ENCODE results near the gene MRRF. TPM values are rescaled to one million over a fixed set of nuclear protein-coding genes. Genes with fewer than 3 reads are reported as not detected.

Gene MRRF
- total and polyA plus RNA-seq, 2 donors (not counting 3 experiments of a cell fraction or from before 2014, with no cell fraction given) = 27.2 to 36.4 TPM

DNA sequence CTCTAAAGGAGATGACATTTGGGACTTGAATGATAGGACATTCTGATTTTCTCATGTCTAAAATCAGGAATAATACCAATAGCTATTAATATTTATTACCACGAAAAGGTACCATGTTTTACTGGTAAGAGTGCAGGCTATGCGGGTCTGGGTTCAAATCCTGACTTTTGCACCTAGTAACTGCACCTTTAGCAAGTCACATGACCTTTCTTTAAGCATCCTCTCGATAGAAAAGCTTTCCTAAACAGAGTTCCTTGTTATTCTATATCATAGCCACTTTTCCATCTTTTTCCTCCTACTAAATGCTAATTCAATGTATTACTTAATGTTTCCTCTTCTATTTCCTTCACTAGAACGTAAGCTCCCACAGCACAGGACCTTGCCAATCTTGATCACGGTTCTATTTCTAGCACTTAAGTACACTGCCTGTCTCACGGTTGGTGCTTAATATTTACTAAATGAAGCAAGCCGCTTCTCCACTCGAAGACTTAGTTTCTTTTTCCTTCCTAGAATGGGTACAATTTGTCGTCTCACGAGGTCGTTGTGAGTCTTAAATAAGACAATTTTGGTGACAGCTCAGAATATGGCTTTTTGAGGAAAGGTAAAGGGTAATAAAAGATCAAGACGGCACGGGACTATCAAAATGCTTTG lies 858 bp upstream of the MRRF start:
- CTCF ChIA-PET = interaction anchor here (0.6 to 4.1 kb wide), 12 partner anchors 10 to 119 kb away, joined by 3 to 20 read pairs (median 6); no protein-coding TSS in a partner anchor
- peak overlapping the region; percentile 80 for H3K9ac ChIP-seq (replicated peaks; ENCODE audit: extremely low read depth, insufficient read depth, low read length)
- intact Hi-C loops (cut with micrococcal nuclease) = loop anchor here (1.0 to 5.0 kb wide), 8 partner anchors 10 to 553 kb away; partner anchors contain the start of genes MORN5 and NDUFA8

More for the DNA sequence above, 858 bp upstream of the MRRF start:
- DNase-seq (ENCODE audit: low read depth, low spot score) = peak; percentile 58
- H2AFZ ChIP-seq (ENCODE audit: low read depth, low read length) = no peak overlapping the region
- no peaks in the 10 kb centered on the region for H4K20me1 ChIP-seq (replicated peaks; ENCODE audit: control insufficient read depth, extremely low read depth, insufficient read depth, low read length)
- POLR2A ChIA-PET = interaction anchor here (1.5 to 2.3 kb wide), 4 partner anchors 9 to 44 kb away, joined by 4 to 14 read pairs (median 8); no protein-coding TSS in a partner anchor
- peak overlapping the region; percentile 95 for H3K4me2 ChIP-seq (ENCODE audit: insufficient read depth, low read length)
- H3K9me1 ChIP-seq (replicated peaks; ENCODE audit: control insufficient read depth, extremely low read depth, insufficient read depth, low read length) = no peaks in the 10 kb centered on the region
- no peaks in the 10 kb centered on the region for H3K9me3 ChIP-seq (replicated peaks; ENCODE audit: control insufficient read depth, insufficient read depth, low read length)
- BruUV-seq (replicated peaks) = no TSS peak
- H3K79me2 ChIP-seq (ENCODE audit: control insufficient read depth, insufficient read depth, low read length) = peaks cover 50% of the 10 kb centered on the region
- H3K4me3 ChIP-seq (replicated peaks in 1 of 3; ENCODE audit: insufficient read depth in 1 of 3, low read depth in 1 of 3, low read length in 3 of 3) = peak overlapping the region; percentile 30 to 81 (median 76)
- H3K36me3 ChIP-seq (ENCODE audit: control insufficient read depth in 2 of 2, extremely low read depth in 1 of 2, insufficient read depth in 2 of 2, low read length in 2 of 2) = peaks cover 5 to 8% of the 10 kb centered on the region in 2 experiments
- H3K4me1 ChIP-seq (ENCODE audit: control insufficient read depth, extremely low read depth, insufficient read depth, low read length) = peaks cover 26% of the 10 kb centered on the region
- H3K27ac ChIP-seq (ENCODE audit: insufficient read depth, low read depth, low read length) = peak overlapping the region; percentile 68
- no peak for FAIRE-seq
- dilution Hi-C loops (cut with MboI; ENCODE audit: extremely low pct_ligation_motif_present, low sequenced_read_pairs) = no loop called here
- no peaks in the 10 kb centered on the region for H3K27me3 ChIP-seq (ENCODE audit: control insufficient read depth in 2 of 2, insufficient read depth in 2 of 2, low read length in 2 of 2)
- no peak for TF ChIP-seq GATA2 (IDR thresholded peaks at IDR 0.05; ENCODE audit: insufficient read depth, insufficient read length, low read depth, low read length)
- TF ChIP-seq, protein P1, sequence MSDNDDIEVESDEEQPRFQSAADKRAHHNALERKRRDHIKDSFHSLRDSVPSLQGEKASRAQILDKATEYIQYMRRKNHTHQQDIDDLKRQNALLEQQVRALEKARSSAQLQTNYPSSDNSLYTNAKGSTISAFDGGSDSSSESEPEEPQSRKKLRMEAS (IDR thresholded peaks at IDR 0.05; ENCODE audit: insufficient read depth, insufficient read length) = no peak
- no peak for TF ChIP-seq EZH2 (IDR thresholded peaks at IDR 0.05; ENCODE audit: borderline replicate concordance, low read depth, low read length, severe bottlenecking)
- TF ChIP-seq POLR2A (IDR thresholded peaks at IDR 0.05; ENCODE audit: low read depth, low read length) = no peak
- no peak for TF ChIP-seq FOS (IDR thresholded peaks at IDR 0.05; ENCODE audit: borderline replicate concordance, insufficient read depth, low read length)
- no peak for TF ChIP-seq MYC (IDR thresholded peaks at IDR 0.05; ENCODE audit: low read depth, low read length)
- TF ChIP-seq POLR2AphosphoS5 (IDR thresholded peaks at IDR 0.05; ENCODE audit: insufficient read depth, low read depth, low read length) = no peak
- no peak for TF ChIP-seq JUN (IDR thresholded peaks at IDR 0.05; ENCODE audit: borderline replicate concordance, insufficient read depth, insufficient read length, low read depth)
- TF ChIP-seq, protein P2, sequence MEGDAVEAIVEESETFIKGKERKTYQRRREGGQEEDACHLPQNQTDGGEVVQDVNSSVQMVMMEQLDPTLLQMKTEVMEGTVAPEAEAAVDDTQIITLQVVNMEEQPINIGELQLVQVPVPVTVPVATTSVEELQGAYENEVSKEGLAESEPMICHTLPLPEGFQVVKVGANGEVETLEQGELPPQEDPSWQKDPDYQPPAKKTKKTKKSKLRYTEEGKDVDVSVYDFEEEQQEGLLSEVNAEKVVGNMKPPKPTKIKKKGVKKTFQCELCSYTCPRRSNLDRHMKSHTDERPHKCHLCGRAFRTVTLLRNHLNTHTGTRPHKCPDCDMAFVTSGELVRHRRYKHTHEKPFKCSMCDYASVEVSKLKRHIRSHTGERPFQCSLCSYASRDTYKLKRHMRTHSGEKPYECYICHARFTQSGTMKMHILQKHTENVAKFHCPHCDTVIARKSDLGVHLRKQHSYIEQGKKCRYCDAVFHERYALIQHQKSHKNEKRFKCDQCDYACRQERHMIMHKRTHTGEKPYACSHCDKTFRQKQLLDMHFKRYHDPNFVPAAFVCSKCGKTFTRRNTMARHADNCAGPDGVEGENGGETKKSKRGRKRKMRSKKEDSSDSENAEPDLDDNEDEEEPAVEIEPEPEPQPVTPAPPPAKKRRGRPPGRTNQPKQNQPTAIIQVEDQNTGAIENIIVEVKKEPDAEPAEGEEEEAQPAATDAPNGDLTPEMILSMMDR (IDR thresholded peaks at IDR 0.05; ENCODE audit: extremely low read depth in 1 of 2, insufficient read depth in 1 of 2, low read depth in 1 of 2, low read length in 2 of 2) = no peak

Measured in endothelial cell of umbilical vein (primary cell).